Measurements from ENCODE around the gene PKNOX1.
"Not testable (repeated sequence)": the region's sequence is repeated elsewhere in the genome, so short reads cannot be mapped to it uniquely, and the experiment has no call there.

PKNOX1 gene

GRCh38 chr21:43053112-43053511 lies 78.8 kb downstream of the PKNOX1 start:
- H3K36me3 ChIP-seq (ENCODE audit: control insufficient read depth in 1 of 2, insufficient read depth in 2 of 2, low read length in 2 of 2); H3K4me1 ChIP-seq (ENCODE audit: control insufficient read depth in 1 of 2, insufficient read depth in 2 of 2, low read length in 2 of 2); H3K4me3 ChIP-seq (ENCODE audit: low read depth in 1 of 2, low read length in 2 of 2); H3K27ac ChIP-seq (ENCODE audit: low read depth, low read length); H3K9me3 ChIP-seq (ENCODE audit: control insufficient read depth in 1 of 2, low read length in 2 of 2); H3K27me3 ChIP-seq (ENCODE audit: control insufficient read depth in 1 of 2, insufficient read depth in 2 of 2, low read length in 2 of 2); H3K9ac ChIP-seq (ENCODE audit: low read depth in 1 of 2, low read length in 2 of 2): not testable (repeated sequence)

- H3K27ac ChIP-seq (ENCODE audit: low read depth, low read length); H3K4me1 ChIP-seq (ENCODE audit: control insufficient read depth in 1 of 2, insufficient read depth in 2 of 2, low read length in 2 of 2); H3K9me3 ChIP-seq (ENCODE audit: control insufficient read depth in 1 of 2, low read length in 2 of 2): not testable (repeated sequence)
Measured at GRCh38 chr21:43062955-43063664, 88.7 kb downstream of the PKNOX1 start.

GRCh38 chr21:43064265-43064917 lies 90.0 kb downstream of the PKNOX1 start:
- not testable (repeated sequence) for H3K36me3 ChIP-seq (ENCODE audit: control insufficient read depth in 1 of 2, insufficient read depth in 2 of 2, low read length in 2 of 2); H3K4me1 ChIP-seq (ENCODE audit: control insufficient read depth in 1 of 2, insufficient read depth in 2 of 2, low read length in 2 of 2); H3K27ac ChIP-seq (ENCODE audit: low read depth, low read length); H3K27me3 ChIP-seq (ENCODE audit: control insufficient read depth in 1 of 2, insufficient read depth in 2 of 2, low read length in 2 of 2); H3K4me3 ChIP-seq (ENCODE audit: low read depth in 1 of 2, low read length in 2 of 2); H3K9ac ChIP-seq (ENCODE audit: low read depth in 1 of 2, low read length in 2 of 2); H3K9me3 ChIP-seq (ENCODE audit: control insufficient read depth in 1 of 2, low read length in 2 of 2)

More at GRCh38 chr21:43062955-43063664, 88.7 kb downstream of the PKNOX1 start:
- not testable (repeated sequence) for H3K9ac ChIP-seq (ENCODE audit: low read depth in 1 of 2, low read length in 2 of 2); H3K36me3 ChIP-seq (ENCODE audit: control insufficient read depth in 1 of 2, insufficient read depth in 2 of 2, low read length in 2 of 2); H3K27me3 ChIP-seq (ENCODE audit: control insufficient read depth in 1 of 2, insufficient read depth in 2 of 2, low read length in 2 of 2); H3K4me3 ChIP-seq (ENCODE audit: low read depth in 1 of 2, low read length in 2 of 2)

- H3K36me3 ChIP-seq (ENCODE audit: control insufficient read depth in 1 of 2, insufficient read depth in 2 of 2, low read length in 2 of 2); H3K9ac ChIP-seq (ENCODE audit: low read depth in 1 of 2, low read length in 2 of 2); H3K4me3 ChIP-seq (ENCODE audit: low read depth in 1 of 2, low read length in 2 of 2); H3K27ac ChIP-seq (ENCODE audit: low read depth, low read length); H3K4me1 ChIP-seq (ENCODE audit: control insufficient read depth in 1 of 2, insufficient read depth in 2 of 2, low read length in 2 of 2); H3K9me3 ChIP-seq (ENCODE audit: control insufficient read depth in 1 of 2, low read length in 2 of 2); H3K27me3 ChIP-seq (ENCODE audit: control insufficient read depth in 1 of 2, insufficient read depth in 2 of 2, low read length in 2 of 2): not testable (repeated sequence)
Measured at GRCh38 chr21:43065991-43066390, 91.6 kb downstream of the PKNOX1 start.

GRCh38 chr21:43066690-43067089 lies 92.3 kb downstream of the PKNOX1 start:
- H3K9me3 ChIP-seq (ENCODE audit: control insufficient read depth in 1 of 2, low read length in 2 of 2); H3K4me3 ChIP-seq (ENCODE audit: low read depth in 1 of 2, low read length in 2 of 2); H3K9ac ChIP-seq (ENCODE audit: low read depth in 1 of 2, low read length in 2 of 2); H3K36me3 ChIP-seq (ENCODE audit: control insufficient read depth in 1 of 2, insufficient read depth in 2 of 2, low read length in 2 of 2); H3K4me1 ChIP-seq (ENCODE audit: control insufficient read depth in 1 of 2, insufficient read depth in 2 of 2, low read length in 2 of 2); H3K27me3 ChIP-seq (ENCODE audit: control insufficient read depth in 1 of 2, insufficient read depth in 2 of 2, low read length in 2 of 2); H3K27ac ChIP-seq (ENCODE audit: low read depth, low read length): not testable (repeated sequence)

GRCh38 chr21:43068065-43068464 lies 93.7 kb downstream of the PKNOX1 start:
- H3K36me3 ChIP-seq (ENCODE audit: control insufficient read depth in 1 of 2, insufficient read depth in 2 of 2, low read length in 2 of 2); H3K4me1 ChIP-seq (ENCODE audit: control insufficient read depth in 1 of 2, insufficient read depth in 2 of 2, low read length in 2 of 2); H3K4me3 ChIP-seq (ENCODE audit: low read depth in 1 of 2, low read length in 2 of 2); H3K27me3 ChIP-seq (ENCODE audit: control insufficient read depth in 1 of 2, insufficient read depth in 2 of 2, low read length in 2 of 2); H3K9ac ChIP-seq (ENCODE audit: low read depth in 1 of 2, low read length in 2 of 2); H3K9me3 ChIP-seq (ENCODE audit: control insufficient read depth in 1 of 2, low read length in 2 of 2); H3K27ac ChIP-seq (ENCODE audit: low read depth, low read length): not testable (repeated sequence)

- H3K27me3 ChIP-seq (ENCODE audit: control insufficient read depth in 1 of 2, insufficient read depth in 2 of 2, low read length in 2 of 2); H3K4me1 ChIP-seq (ENCODE audit: control insufficient read depth in 1 of 2, insufficient read depth in 2 of 2, low read length in 2 of 2); H3K27ac ChIP-seq (ENCODE audit: low read depth, low read length); H3K4me3 ChIP-seq (ENCODE audit: low read depth in 1 of 2, low read length in 2 of 2); H3K9ac ChIP-seq (ENCODE audit: low read depth in 1 of 2, low read length in 2 of 2); H3K36me3 ChIP-seq (ENCODE audit: control insufficient read depth in 1 of 2, insufficient read depth in 2 of 2, low read length in 2 of 2); H3K9me3 ChIP-seq (ENCODE audit: control insufficient read depth in 1 of 2, low read length in 2 of 2): not testable (repeated sequence)
Measured at GRCh38 chr21:43069682-43070081, 95.3 kb downstream of the PKNOX1 start.

GRCh38 chr21:43072742-43073141 lies 98.4 kb downstream of the PKNOX1 start:
- H3K9ac ChIP-seq (ENCODE audit: low read depth in 1 of 2, low read length in 2 of 2); H3K27me3 ChIP-seq (ENCODE audit: control insufficient read depth in 1 of 2, insufficient read depth in 2 of 2, low read length in 2 of 2); H3K9me3 ChIP-seq (ENCODE audit: control insufficient read depth in 1 of 2, low read length in 2 of 2): not testable (repeated sequence)

GRCh38 chr21:43074401-43075169 lies 100.2 kb downstream of the PKNOX1 start:
- not testable (repeated sequence) for H3K9ac ChIP-seq (ENCODE audit: low read depth in 1 of 2, low read length in 2 of 2); H3K27ac ChIP-seq (ENCODE audit: low read depth, low read length)

More at GRCh38 chr21:43072742-43073141, 98.4 kb downstream of the PKNOX1 start:
- not testable (repeated sequence) for H3K4me3 ChIP-seq (ENCODE audit: low read depth in 1 of 2, low read length in 2 of 2); H3K4me1 ChIP-seq (ENCODE audit: control insufficient read depth in 1 of 2, insufficient read depth in 2 of 2, low read length in 2 of 2); H3K27ac ChIP-seq (ENCODE audit: low read depth, low read length); H3K36me3 ChIP-seq (ENCODE audit: control insufficient read depth in 1 of 2, insufficient read depth in 2 of 2, low read length in 2 of 2)

GRCh38 chr21:43075170-43076022 lies 101.0 kb downstream of the PKNOX1 start, which contains the start of gene CBS:
CBS (minus strand) TSS chr21:43075835; CDS start chr21:43072193, 3,642 bp downstream.
- H3K9me3 ChIP-seq (ENCODE audit: control insufficient read depth in 1 of 2, low read length in 2 of 2); H3K27ac ChIP-seq (ENCODE audit: low read depth, low read length); H3K27me3 ChIP-seq (ENCODE audit: control insufficient read depth in 1 of 2, insufficient read depth in 2 of 2, low read length in 2 of 2); H3K4me1 ChIP-seq (ENCODE audit: control insufficient read depth in 1 of 2, insufficient read depth in 2 of 2, low read length in 2 of 2); H3K36me3 ChIP-seq (ENCODE audit: control insufficient read depth in 1 of 2, insufficient read depth in 2 of 2, low read length in 2 of 2); H3K9ac ChIP-seq (ENCODE audit: low read depth in 1 of 2, low read length in 2 of 2); H3K4me3 ChIP-seq (ENCODE audit: low read depth in 1 of 2, low read length in 2 of 2): not testable (repeated sequence)

More at GRCh38 chr21:43074401-43075169, 100.2 kb downstream of the PKNOX1 start:
- H3K36me3 ChIP-seq (ENCODE audit: control insufficient read depth in 1 of 2, insufficient read depth in 2 of 2, low read length in 2 of 2); H3K4me3 ChIP-seq (ENCODE audit: low read depth in 1 of 2, low read length in 2 of 2); H3K9me3 ChIP-seq (ENCODE audit: control insufficient read depth in 1 of 2, low read length in 2 of 2); H3K27me3 ChIP-seq (ENCODE audit: control insufficient read depth in 1 of 2, insufficient read depth in 2 of 2, low read length in 2 of 2); H3K4me1 ChIP-seq (ENCODE audit: control insufficient read depth in 1 of 2, insufficient read depth in 2 of 2, low read length in 2 of 2): not testable (repeated sequence)
